IPS DF 4.7 (cell line): ENCODE data around the gene ZFR.

Experiments
- DNase-seq: peaks from one replicate; pipeline ENCODE4 v3.0.0-alpha.2; 2013; ENCODE audit warnings: low spot score; ENCODE audit errors: extremely low read depth

ZFR gene

GRCh38 chr5:32363030-32363429 lies 81.5 kb downstream of the ZFR start:
- DNase-seq, result no peak

- no peak for DNase-seq
Measured at GRCh38 chr5:32362527-32362926, 82.0 kb downstream of the ZFR start.

GRCh38 chr5:32360906-32361305 lies 83.6 kb downstream of the ZFR start:
- DNase-seq, result no peak

GRCh38 chr5:32358611-32359010 lies 85.9 kb downstream of the ZFR start:
- no peak for DNase-seq

GRCh38 chr5:32357658-32358057 lies 86.9 kb downstream of the ZFR start:
- no peak for DNase-seq

- DNase-seq, result no peak
Measured at GRCh38 chr5:32355686-32356085, 88.9 kb downstream of the ZFR start.

GRCh38 chr5:32353420-32353819 lies 91.1 kb downstream of the ZFR start:
- DNase-seq, result no peak

- no peak for DNase-seq
Measured at GRCh38 chr5:32352685-32353084, 91.9 kb downstream of the ZFR start.

- no peak for DNase-seq
Measured at GRCh38 chr5:32346869-32347268, 97.7 kb downstream of the ZFR start.

- DNase-seq, result no peak
Measured at GRCh38 chr5:32343058-32343672, 101.4 kb downstream of the ZFR start.

- DNase-seq, result no peak
Measured at GRCh38 chr5:32342656-32343055, 101.9 kb downstream of the ZFR start.

GRCh38 chr5:32339878-32340277 lies 104.7 kb downstream of the ZFR start:
- no peak for DNase-seq

GRCh38 chr5:32339198-32339597 lies 105.3 kb downstream of the ZFR start:
- DNase-seq, result no peak

GRCh38 chr5:32332966-32333365 lies 111.6 kb downstream of the ZFR start:
- no peak for DNase-seq

GRCh38 chr5:32332361-32332760 lies 112.2 kb downstream of the ZFR start:
- no peak for DNase-seq

- no peak for DNase-seq
Measured at GRCh38 chr5:32331935-32332274, 112.6 kb downstream of the ZFR start.

- no peak for DNase-seq
Measured at GRCh38 chr5:32331217-32331934, 113.2 kb downstream of the ZFR start.

- no peak for DNase-seq
Measured at GRCh38 chr5:32330126-32330971, 114.2 kb downstream of the ZFR start.

- DNase-seq, result no peak
Measured at GRCh38 chr5:32329395-32329834, 115.1 kb downstream of the ZFR start.

GRCh38 chr5:32326216-32326772 lies 118.2 kb downstream of the ZFR start:
- DNase-seq, result no peak

- no peak for DNase-seq
Measured at GRCh38 chr5:32325616-32326015, 118.9 kb downstream of the ZFR start.

- no peak for DNase-seq
Measured at GRCh38 chr5:32325062-32325461, 119.5 kb downstream of the ZFR start.
